HepG2 (cell line): Measurements from ENCODE around the gene LIMA1. TPM values are rescaled to one million over a fixed set of nuclear protein-coding genes. Genes with fewer than 3 reads are reported as not detected.

ENCODE experiments used
- ATAC-seq: fragments of 200-7000 bp; cut with Tn5 transposase; 3 replicates; pipeline ENCODE4 v1.9.1; 2020; ENCODE audit warnings: mild to moderate bottlenecking, moderate library complexity
- BruUV-seq: library from RNA; stranded (reverse); fragments of 400-500 nt; replicated peaks from 2 replicates; lab custom pipeline; 2021; lab: Mats Ljungman, UMichigan
- CTCF ChIA-PET: fragments of 300-600 bp; formaldehyde crosslinking; extraction: SDS; loops from one replicate; lab custom pipeline; 2021; ENCODE audit warnings: low total read pairs, inconsistent platforms, low intra/inter-chr PET ratio; lab: Yijun Ruan, JAX
- POLR2A ChIA-PET: fragments of 350-600 bp; sonication (Branson Sonifier 250); formaldehyde crosslinking; loops from one replicate; lab custom pipeline; 2020; ENCODE audit warnings: antibody characterized with exemption, inconsistent platforms; lab: Yijun Ruan, JAX
- DNase-seq: peaks from one replicate; pipeline ENCODE4 v3.0.0-alpha.2; 2015; ENCODE audit warnings: low spot score
- FAIRE-seq: peaks from 3 replicates; lab custom pipeline; 2011; peaks lifted over from hg19 to GRCh38; lab: Jason Lieb, UNC
- H2AFZ ChIP-seq: one replicate; pipeline ENCODE4 v1.6.1; 2011; ENCODE audit warnings: low read length, inconsistent platforms
- H3K27ac ChIP-seq: fragments of 300-600 bp; 3 replicates; pipeline ENCODE4 v1.8.0; 2011; ENCODE audit warnings: mixed run types, mild to moderate bottlenecking, mixed read lengths, low read length, inconsistent platforms; ENCODE audit not compliant: insufficient read depth; ENCODE audit errors: extremely low read length
- H3K27me3 ChIP-seq, 2 experiments: fragments of 200-600 bp in 1 of 2; 2 replicates in 1 of 2; 3 replicates in 1 of 2; pipeline versions ENCODE4 v1.6.0 to v1.8.0; 2011; ENCODE audit warnings: low read length in 2 of 2, mild to moderate bottlenecking in 2 of 2, moderate library complexity in 2 of 2, inconsistent platforms in 1 of 2; ENCODE audit not compliant: insufficient read depth in 2 of 2, control insufficient read depth in 1 of 2
- H3K36me3 ChIP-seq, 2 experiments: fragments of 200-600 bp in 1 of 2; replicated peaks in 1 of 2; 2 replicates in 1 of 2; 3 replicates in 1 of 2; pipeline versions ENCODE4 v1.5.1 to v1.8.0; 2011; ENCODE audit warnings: low read length in 2 of 2, inconsistent platforms in 1 of 2; ENCODE audit not compliant: insufficient read depth in 2 of 2, control insufficient read depth in 1 of 2
- H3K4me1 ChIP-seq: 2 replicates; pipeline ENCODE4 v1.5.1; 2012; ENCODE audit warnings: low read length, inconsistent platforms; ENCODE audit not compliant: insufficient read depth
- H3K4me2 ChIP-seq: 2 replicates; pipeline ENCODE4 v1.6.0; 2011; ENCODE audit warnings: low read depth, low read length, inconsistent platforms
- H3K4me3 ChIP-seq, 3 experiments: fragments of 200-600 bp in 1 of 3; sonication (generic), shearing (Covaris generic) in 1 of 3; replicated peaks in 1 of 3; 2 replicates each; pipeline ENCODE4 v1.5.1; 2011 to 2016; ENCODE audit warnings: low read length in 3 of 3, inconsistent platforms in 2 of 3, low read depth in 2 of 3, mild to moderate bottlenecking in 2 of 3, control low read depth in 1 of 3, mixed read lengths in 1 of 3; ENCODE audit not compliant: insufficient read depth in 1 of 3
- H3K79me2 ChIP-seq: one replicate; pipeline ENCODE4 v1.6.1; 2011; ENCODE audit warnings: low read length, inconsistent platforms; ENCODE audit not compliant: insufficient read depth
- H3K9ac ChIP-seq: 2 replicates; pipeline ENCODE4 v1.6.0; 2011; ENCODE audit warnings: mild to moderate bottlenecking, low read depth, low read length, inconsistent platforms; ENCODE audit not compliant: insufficient read depth
- H3K9me3 ChIP-seq: 2 replicates; pipeline ENCODE4 v1.5.1; 2012; ENCODE audit warnings: mild to moderate bottlenecking, low read length
- H4K20me1 ChIP-seq: 2 replicates; pipeline ENCODE4 v1.6.0; 2011; ENCODE audit warnings: inconsistent platforms, mild to moderate bottlenecking, low read length, moderate library complexity; ENCODE audit not compliant: insufficient read depth
- BCL6 ChIP-seq: IDR thresholded peaks from 2 replicates; pipeline ENCODE4 v1.6.1; 2016; ENCODE audit warnings: missing genetic modification reagents, missing compliant biosample characterization
- EP300 ChIP-seq, 3 experiments: sonication (generic) in 1 of 3; formaldehyde crosslinking in 1 of 3; IDR thresholded peaks; 2 replicates each; pipeline versions ENCODE4 v1.5.1 to v1.6.1; 2011 to 2020; ENCODE audit warnings: low read depth in 2 of 3, low read length in 2 of 3, borderline replicate concordance in 1 of 3, improper control_type of control experiment in 1 of 3, mild to moderate bottlenecking in 1 of 3, missing genetic modification reagents in 1 of 3, moderate library complexity in 1 of 3
- HMGA1 ChIP-seq: sonication (generic); formaldehyde crosslinking; conservative IDR thresholded peaks from 2 replicates; pipeline ENCODE4 v1.4.0; 2020; ENCODE audit warnings: missing genetic modification reagents
- HNF4A ChIP-seq: sonication (generic); formaldehyde crosslinking; IDR thresholded peaks from 2 replicates; pipeline ENCODE4 v1.4.0; 2020; ENCODE audit warnings: missing genetic modification reagents
- MED1 ChIP-seq: sonication (generic); formaldehyde crosslinking; IDR thresholded peaks from 2 replicates; pipeline ENCODE4 v1.4.0; 2020; ENCODE audit warnings: missing genetic modification reagents
- NR2F1 ChIP-seq, 2 experiments: fragments of 450-650 bp in 1 of 2; formaldehyde crosslinking in 1 of 2; IDR thresholded peaks; 2 replicates each; pipeline versions ENCODE4 v1.5.0 to v1.6.1; 2016 to 2020; ENCODE audit warnings: mild to moderate bottlenecking in 1 of 2, missing compliant biosample characterization in 1 of 2, missing genetic modification reagents in 1 of 2, moderate library complexity in 1 of 2
- NR2F2 ChIP-seq: IDR thresholded peaks from 2 replicates; pipeline ENCODE4 v1.6.1; 2012; ENCODE audit warnings: low read depth, inconsistent platforms, borderline replicate concordance
- NR2F6 ChIP-seq, 2 experiments: IDR thresholded peaks; 2 replicates each; pipeline ENCODE4 v1.6.1; 2016; ENCODE audit warnings: antibody characterized with exemption in 1 of 2, mild to moderate bottlenecking in 1 of 2
- PPARG ChIP-seq: conservative IDR thresholded peaks from 2 replicates; pipeline ENCODE4 v1.6.1; 2016; ENCODE audit warnings: missing biosample characterization, missing genetic modification reagents
- RARA ChIP-seq: IDR thresholded peaks from 2 replicates; pipeline ENCODE4 v1.6.1; 2016; ENCODE audit warnings: missing genetic modification reagents, missing compliant biosample characterization
- RXRA ChIP-seq: sonication (generic); formaldehyde crosslinking; IDR thresholded peaks from 2 replicates; pipeline ENCODE4 v1.5.1; 2020; ENCODE audit warnings: missing genetic modification reagents
- SMAD9 ChIP-seq: sonication (generic); formaldehyde crosslinking; IDR thresholded peaks from 2 replicates; pipeline ENCODE4 v1.5.1; 2020; ENCODE audit warnings: mild to moderate bottlenecking, missing genetic modification reagents
- ZBTB3 ChIP-seq: sonication (generic); formaldehyde crosslinking; IDR thresholded peaks from 2 replicates; pipeline ENCODE4 v1.4.0; 2020; ENCODE audit warnings: low read depth, mild to moderate bottlenecking, moderate library complexity, missing genetic modification reagents, borderline replicate concordance
- ZNF782 ChIP-seq: sonication (generic); formaldehyde crosslinking; IDR thresholded peaks from 2 replicates; pipeline ENCODE4 v1.4.0; 2020; ENCODE audit warnings: missing genetic modification reagents, mild to moderate bottlenecking, borderline replicate concordance
- WGBS: methylation state at CpG from one replicate; pipeline ENCODE4 v1.1.6; 2017; ENCODE audit warnings: low lambda C conversion rate; 5-methylcytosine and 5-hydroxymethylcytosine counted together
- in situ Hi-C: cut with HindIII; loops from 2 replicates; pipeline ENCODE4 v1.10.0; 2017; ENCODE audit warnings: low pct_unique_long_range_greater_than_20kb; ENCODE audit not compliant: extremely low pct_ligation_motif_present
- intact Hi-C: fragments of 100-400 bp; cut with micrococcal nuclease; formaldehyde crosslinking; loops from one replicate; pipeline ENCODE4 v1.10.0; 2022; ENCODE audit not compliant: unreplicated experiment
- polyA plus RNA-seq, 8 experiments: library from polyadenylated mRNA; depleted of rRNA in 3 of 8; stranded (reverse) in 7 of 8; unstranded in 1 of 8; fragments of >200 nt; fragmentation: Illumina TruSeq in 4 of 8; extraction: Trizol in 4 of 8; gene quantifications; 2 replicates each; pipeline versions ENCODE4 v1.2.1 to v1.2.3, GENCODE V29; 2011 to 2016; ENCODE audit warnings: low read depth in 4 of 8, missing spikeins in 1 of 8, mixed read lengths in 1 of 8; ENCODE audit not compliant: insufficient read depth in 1 of 8
- total RNA-seq, 5 experiments: library from RNA; depleted of rRNA; stranded (reverse); fragments of >200 nt; fragmentation: Illumina TruSeq; extraction: Trizol; gene quantifications; 2 replicates each; pipeline ENCODE4 v1.2.3, GENCODE V29; 2016; ENCODE audit warnings: low read depth in 1 of 5
- TF ChIP-seq, protein P1 (sequence below): IDR thresholded peaks from 2 replicates; pipeline ENCODE4 v1.4.0; 2020; ENCODE audit warnings: mild to moderate bottlenecking, missing genetic modification reagents
- TF ChIP-seq, protein P2 (sequence below): sonication (generic); formaldehyde crosslinking; IDR thresholded peaks from 2 replicates; pipeline ENCODE4 v1.8.0; 2022; ENCODE audit warnings: missing genetic modification reagents, mild to moderate bottlenecking, moderate library complexity, borderline replicate concordance

The LIMA1 gene
- total and polyA plus RNA-seq, 2 of the 13 experiments (the other 11 are each of a cell fraction or from before 2014, with no cell fraction given): 13.0 to 19.8 TPM

DNA sequence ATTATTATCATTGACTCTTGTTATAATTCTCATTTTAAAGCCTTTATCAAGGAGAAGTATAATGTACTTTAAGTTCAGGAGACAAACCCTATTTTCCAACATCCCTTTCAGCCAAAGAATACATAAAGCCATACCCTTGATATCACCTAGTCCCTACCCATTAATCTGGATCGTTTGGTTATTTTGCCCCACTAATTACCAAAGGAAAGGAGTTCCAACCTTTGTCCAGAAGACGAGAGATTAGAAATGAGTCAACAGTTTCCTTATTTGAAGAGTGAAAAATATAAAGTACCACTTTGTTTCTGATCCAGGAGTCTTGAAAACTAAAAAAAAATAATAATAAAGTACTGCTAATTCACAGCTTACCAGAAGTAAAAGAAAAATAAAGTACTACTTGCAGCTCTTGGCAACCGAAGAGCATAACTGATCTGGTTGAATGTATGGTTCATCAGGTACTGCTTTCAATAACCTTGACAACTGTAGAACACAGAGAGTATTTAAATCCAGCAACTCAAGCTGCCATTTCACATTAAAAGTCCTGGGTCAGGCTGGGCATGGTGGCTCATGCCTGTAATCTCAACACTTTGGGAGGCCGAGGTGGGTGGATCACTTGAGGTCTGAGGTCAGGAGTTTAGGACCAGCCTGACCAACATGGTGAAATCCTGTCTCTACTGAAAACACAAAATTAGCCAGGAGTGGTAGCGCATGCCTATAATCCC, 33.7 kb downstream of the LIMA1 start (continued):
- 0 out of 2 replicates have a peak, but pooled peaks have one; percentile 19 for TF ChIP-seq MED1
- TF ChIP-seq SMAD9: no peak

DNA sequence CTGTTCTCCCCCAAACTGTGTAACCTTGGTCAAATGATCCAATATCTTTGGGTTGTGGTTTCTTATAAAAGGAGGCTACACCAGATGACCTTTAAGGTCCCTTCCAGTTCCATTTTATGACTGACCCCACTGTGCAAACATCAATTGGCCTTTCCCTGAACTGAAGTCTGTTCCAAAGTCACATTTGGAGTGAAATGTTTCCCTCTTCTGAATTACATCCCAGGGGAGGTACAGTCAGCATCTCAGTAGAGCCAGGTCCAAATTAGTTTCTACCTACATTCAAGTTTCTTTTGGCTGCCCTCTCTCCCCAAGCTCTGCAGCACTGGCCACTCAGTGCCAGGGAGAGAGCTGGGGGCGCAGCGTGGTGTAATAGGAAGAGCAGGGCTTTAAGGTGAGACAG, 34.4 kb downstream of the LIMA1 start:
- BruUV-seq: no TSS peak
- Histone ChIP-seq H3K27ac (peak overlapping the region; percentile 55), H3K36me3 (peaks cover 0 to 4% of the 10 kb centered on the region in 2 experiments; a peak in 2 of 5 replicates)
- POLR2A ChIA-PET: no interaction called here
- 88% methylated on average over 2 of the region's 2 CpGs for WGBS
- intact Hi-C loops: loop anchor here (10.0 kb wide), 1 partner anchor 146 kb away; the partner anchor contains the start of gene FAM186A
- no peak for ATAC-seq
- TF ChIP-seq NR2F1 (CRISPR knock-in tag; IDR thresholded peaks at IDR 0.05) (0 out of 4 replicates have a peak, but pooled peaks of 1 of the 2 experiments have one; percentile 18), NR2F2 (0 out of 2 replicates have a peak, but pooled peaks have one; percentile 38), EP300 (IDR thresholded peaks at IDR 0.05; ENCODE audit: low read depth in 2 of 2, low read length in 2 of 2) (peak in 1 of 2 experiments; percentile 4; a peak in 1 of 4 replicates), EP300 (CRISPR knock-in tag; IDR thresholded peaks at IDR 0.05; ENCODE audit: borderline replicate concordance) (no peak), HMGA1 (CRISPR knock-in tag) (no peak), RARA (CRISPR knock-in tag) (peak; percentile 85), HNF4A (peak; percentile 56), NR2F6 (IDR thresholded peaks at IDR 0.05) (peak; percentile 48; the same call in 1 of the 2 replicates), NR2F6 (CRISPR knock-in tag; IDR thresholded peaks at IDR 0.05) (no peak), ZBTB3 (CRISPR knock-in tag) (no peak), ZNF782 (CRISPR knock-in tag) (no peak), PPARG (CRISPR knock-in tag) (0 out of 2 replicates have a peak, but pooled peaks have one; percentile 10), BCL6 (0 out of 2 replicates have a peak, but pooled peaks have one; percentile 8), RXRA (CRISPR knock-in tag) (peak; percentile 38; the same call in 1 of the 2 replicates)
- TF ChIP-seq, protein P1, sequence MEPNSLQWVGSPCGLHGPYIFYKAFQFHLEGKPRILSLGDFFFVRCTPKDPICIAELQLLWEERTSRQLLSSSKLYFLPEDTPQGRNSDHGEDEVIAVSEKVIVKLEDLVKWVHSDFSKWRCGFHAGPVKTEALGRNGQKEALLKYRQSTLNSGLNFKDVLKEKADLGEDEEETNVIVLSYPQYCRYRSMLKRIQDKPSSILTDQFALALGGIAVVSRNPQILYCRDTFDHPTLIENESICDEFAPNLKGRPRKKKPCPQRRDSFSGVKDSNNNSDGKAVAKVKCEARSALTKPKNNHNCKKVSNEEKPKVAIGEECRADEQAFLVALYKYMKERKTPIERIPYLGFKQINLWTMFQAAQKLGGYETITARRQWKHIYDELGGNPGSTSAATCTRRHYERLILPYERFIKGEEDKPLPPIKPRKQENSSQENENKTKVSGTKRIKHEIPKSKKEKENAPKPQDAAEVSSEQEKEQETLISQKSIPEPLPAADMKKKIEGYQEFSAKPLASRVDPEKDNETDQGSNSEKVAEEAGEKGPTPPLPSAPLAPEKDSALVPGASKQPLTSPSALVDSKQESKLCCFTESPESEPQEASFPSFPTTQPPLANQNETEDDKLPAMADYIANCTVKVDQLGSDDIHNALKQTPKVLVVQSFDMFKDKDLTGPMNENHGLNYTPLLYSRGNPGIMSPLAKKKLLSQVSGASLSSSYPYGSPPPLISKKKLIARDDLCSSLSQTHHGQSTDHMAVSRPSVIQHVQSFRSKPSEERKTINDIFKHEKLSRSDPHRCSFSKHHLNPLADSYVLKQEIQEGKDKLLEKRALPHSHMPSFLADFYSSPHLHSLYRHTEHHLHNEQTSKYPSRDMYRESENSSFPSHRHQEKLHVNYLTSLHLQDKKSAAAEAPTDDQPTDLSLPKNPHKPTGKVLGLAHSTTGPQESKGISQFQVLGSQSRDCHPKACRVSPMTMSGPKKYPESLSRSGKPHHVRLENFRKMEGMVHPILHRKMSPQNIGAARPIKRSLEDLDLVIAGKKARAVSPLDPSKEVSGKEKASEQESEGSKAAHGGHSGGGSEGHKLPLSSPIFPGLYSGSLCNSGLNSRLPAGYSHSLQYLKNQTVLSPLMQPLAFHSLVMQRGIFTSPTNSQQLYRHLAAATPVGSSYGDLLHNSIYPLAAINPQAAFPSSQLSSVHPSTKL: 0 out of 2 replicates have a peak, but pooled peaks have one; percentile 22
- TF ChIP-seq, protein P2, sequence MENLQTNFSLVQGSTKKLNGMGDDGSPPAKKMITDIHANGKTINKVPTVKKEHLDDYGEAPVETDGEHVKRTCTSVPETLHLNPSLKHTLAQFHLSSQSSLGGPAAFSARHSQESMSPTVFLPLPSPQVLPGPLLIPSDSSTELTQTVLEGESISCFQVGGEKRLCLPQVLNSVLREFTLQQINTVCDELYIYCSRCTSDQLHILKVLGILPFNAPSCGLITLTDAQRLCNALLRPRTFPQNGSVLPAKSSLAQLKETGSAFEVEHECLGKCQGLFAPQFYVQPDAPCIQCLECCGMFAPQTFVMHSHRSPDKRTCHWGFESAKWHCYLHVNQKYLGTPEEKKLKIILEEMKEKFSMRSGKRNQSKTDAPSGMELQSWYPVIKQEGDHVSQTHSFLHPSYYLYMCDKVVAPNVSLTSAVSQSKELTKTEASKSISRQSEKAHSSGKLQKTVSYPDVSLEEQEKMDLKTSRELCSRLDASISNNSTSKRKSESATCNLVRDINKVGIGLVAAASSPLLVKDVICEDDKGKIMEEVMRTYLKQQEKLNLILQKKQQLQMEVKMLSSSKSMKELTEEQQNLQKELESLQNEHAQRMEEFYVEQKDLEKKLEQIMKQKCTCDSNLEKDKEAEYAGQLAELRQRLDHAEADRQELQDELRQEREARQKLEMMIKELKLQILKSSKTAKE (CRISPR knock-in tag): 0 out of 2 replicates have a peak, but pooled peaks have one; percentile 15
- TF ChIP-seq, all 625 proteins: peak for 11
- FAIRE-seq (peak; percentile 49), DNase-seq (no peak)
- no peaks in the 10 kb centered on the region for H3K79me2 ChIP-seq
- peak overlapping the region; percentile 61 for H3K4me2 ChIP-seq
- H3K27me3 ChIP-seq: no peaks in the 10 kb centered on the region
- in situ Hi-C loops: no loop called here
- H3K4me1 ChIP-seq: peaks cover 63% of the 10 kb centered on the region
- CTCF ChIA-PET: no interaction called here
- no peak overlapping the region; a peak in 1 of 6 replicates for H3K4me3 ChIP-seq
- H3K9ac ChIP-seq: no peak overlapping the region
- no peaks in the 10 kb centered on the region for H3K9me3 ChIP-seq
- no peaks in the 10 kb centered on the region for H4K20me1 ChIP-seq
- H2AFZ ChIP-seq: no peak overlapping the region
